Suprapubic skin (tissue), 4 donors: ENCODE results near the gene TOMM7. TPM values are rescaled to one million over a fixed set of nuclear protein-coding genes. Genes with fewer than 3 reads are reported as not detected.

Source experiments
- DNase-seq, 2 donors: peaks; one replicate each; pipeline ENCODE4 v3.0.0-alpha.2; 2019; ENCODE audit warnings: low spot score in 2 of 2
- H3K27ac ChIP-seq: fragments of 200-600 bp; sonication (generic); one replicate; pipeline ENCODE4 v1.5.1; 2019
- H3K27me3 ChIP-seq: fragments of 200-600 bp; sonication (generic); one replicate; pipeline ENCODE4 v1.5.1; 2019
- H3K36me3 ChIP-seq: fragments of 200-600 bp; sonication (generic); one replicate; pipeline ENCODE4 v1.5.1; 2019
- H3K4me1 ChIP-seq: fragments of 200-600 bp; sonication (generic); one replicate; pipeline ENCODE4 v1.5.1; 2019
- H3K4me3 ChIP-seq: fragments of 200-600 bp; sonication (generic); one replicate; pipeline ENCODE4 v1.5.1; 2019; ENCODE audit warnings: mild to moderate bottlenecking
- H3K9me3 ChIP-seq: fragments of 200-600 bp; sonication (generic); one replicate; pipeline ENCODE4 v1.5.1; 2019
- CTCF ChIP-seq, 2 donors: fragments of 200-600 bp in 1 of 2; fragments of 450-650 bp in 1 of 2; sonication (generic) in 1 of 2; IDR thresholded peaks; one replicate each; pipeline ENCODE4 v1.5.1; 2016 to 2019; ENCODE audit warnings: antibody characterized with exemption in 2 of 2, mild to moderate bottlenecking in 1 of 2, moderate library complexity in 1 of 2
- EP300 ChIP-seq: sonication (generic); formaldehyde crosslinking; IDR thresholded peaks from one replicate; pipeline ENCODE4 v1.6.1; 2017; ENCODE audit warnings: antibody characterized with exemption
- POLR2A ChIP-seq, 2 donors: fragments of 450-650 bp; IDR thresholded peaks; one replicate each; pipeline ENCODE4 v1.6.1; 2017; ENCODE audit warnings: antibody characterized with exemption in 2 of 2, mild to moderate bottlenecking in 2 of 2, moderate library complexity in 2 of 2
- POLR2AphosphoS5 ChIP-seq, 3 donors: sonication (generic); formaldehyde crosslinking; IDR thresholded peaks; one replicate each; pipeline ENCODE4 v1.6.1; 2017; ENCODE audit warnings: antibody characterized with exemption in 3 of 3
- WGBS: methylation state at CpG from one replicate; pipeline ENCODE4 v1.1.5; 2018; 5-methylcytosine and 5-hydroxymethylcytosine counted together
- total RNA-seq, 4 donors: library from RNA; depleted of rRNA; stranded (reverse); fragments of >200 nt; gene quantifications; one replicate each; pipeline ENCODE4 v1.1.0, GENCODE V29; 2016

Gene TOMM7
- total RNA-seq, 4 donors from 2014 or later: 116 to 218 (median 149) TPM

- Histone ChIP-seq H3K4me3 (no peak overlapping the region), H3K27ac (no peak overlapping the region), H3K27me3 (no peaks in the 10 kb centered on the region), H3K9me3 (no peaks in the 10 kb centered on the region), H3K4me1 (no peaks in the 10 kb centered on the region), H3K36me3 (no peaks in the 10 kb centered on the region)
- no peak for DNase-seq
- TF ChIP-seq POLR2A (IDR thresholded peaks at IDR 0.05) (no peak), POLR2AphosphoS5 (IDR thresholded peaks at IDR 0.05) (no peak), CTCF (IDR thresholded peaks at IDR 0.05) (no peak), EP300 (no peak)
- 81% methylated on average over 4 of the region's 4 CpGs for WGBS
Observed at GRCh38 chr7:22765609-22766008, 57.0 kb downstream of the TOMM7 start.

Other genes starting within 250 kb of the TOMM7 start
- gene IL6, start 95.6 kb downstream of the TOMM7 start, total RNA-seq: 10 to 100 TPM in 1 of 4 donors, 1 to 10 TPM in 1, under 1 TPM in 1, not detected in 1; 0.80 to 36.0 (median 6.4) TPM
- gene HYCC1, start 191.3 kb upstream of the TOMM7 start, total RNA-seq: 10 to 100 TPM in 3 of 4 donors, 1 to 10 TPM in 1; 8.3 to 22.6 (median 12.7) TPM